Activated CD8-positive, alpha-beta memory T cell treated with anti-CD3 and anti-CD28 coated beads for 1 hour (primary cell): Measurements from ENCODE around the gene SORBS2.
"Not testable (repeated sequence)": the region's sequence is repeated elsewhere in the genome, so short reads cannot be mapped to it uniquely, and the experiment has no call there.

Experiments used
- DNase-seq, 2 donors: peaks; one replicate each; pipeline ENCODE4 v3.0.0-alpha.2; 2020; ENCODE audit warnings: low read depth in 1 of 2; ENCODE audit errors: extremely low read depth in 1 of 2

SORBS2 gene

DNA sequence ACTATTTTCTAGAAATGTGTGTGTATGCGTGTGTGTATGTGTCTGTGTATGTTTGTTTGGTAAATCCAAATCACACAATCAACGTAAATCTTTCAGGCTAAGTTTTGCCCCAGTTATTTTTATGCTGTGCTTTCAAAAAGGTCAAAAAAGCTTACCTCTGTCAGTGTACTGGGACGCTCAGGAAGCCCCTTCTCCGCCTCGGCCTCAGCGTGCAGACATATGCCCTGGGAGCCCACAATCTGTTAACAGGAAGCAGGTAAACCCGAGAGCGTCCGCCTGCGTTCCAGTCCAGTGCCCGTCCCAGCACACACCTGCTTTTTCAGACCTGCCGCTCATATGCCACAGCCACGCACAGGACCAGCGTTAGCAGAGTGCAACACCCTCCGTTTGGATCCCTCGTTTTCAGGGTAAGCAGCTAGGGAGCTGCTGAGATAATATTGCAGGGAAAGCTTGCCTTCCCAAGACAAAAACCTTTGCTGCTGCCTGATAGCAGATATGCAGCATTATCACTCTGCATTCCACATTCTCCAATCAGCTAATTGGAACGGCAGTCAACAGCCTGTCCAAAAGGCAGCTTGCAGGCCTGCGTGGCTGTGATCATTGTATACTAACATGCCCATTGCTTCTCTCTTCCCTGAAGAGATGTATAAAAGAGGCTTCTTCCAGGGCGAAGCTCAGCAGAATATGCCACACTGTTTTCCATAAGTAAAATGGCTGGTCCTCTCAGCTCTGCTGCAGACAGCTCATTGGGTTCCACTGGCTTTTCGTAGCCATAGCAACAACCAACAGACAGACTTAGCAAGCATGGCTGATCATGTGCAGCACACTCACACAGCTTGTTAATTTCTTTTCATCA, at the start of gene SORBS2:
Gene SORBS2, minus strand, starts transcription at position 686 of the 856 bp plus-strand sequence. CDS start 121,623 bp downstream, outside the sequence.
- DNase-seq: no peak

DNA sequence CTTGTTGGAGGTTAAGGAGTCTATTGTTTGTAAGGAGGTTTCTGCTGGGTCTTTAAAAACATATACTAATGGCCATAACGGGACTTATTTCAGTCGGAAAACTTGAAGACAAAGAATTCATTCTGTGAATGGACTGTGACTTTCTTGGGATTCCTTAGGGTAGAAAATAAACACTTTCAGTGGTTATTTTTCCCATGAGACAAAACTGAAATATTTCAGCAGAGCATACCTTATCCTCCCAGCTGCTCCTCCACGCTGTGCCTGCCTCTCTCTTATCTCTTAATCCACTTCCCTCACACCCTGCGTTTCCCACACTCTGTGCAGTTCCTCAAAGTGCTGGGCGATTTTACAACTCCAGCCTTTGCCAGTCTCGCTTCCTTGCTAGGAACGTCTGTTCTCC, 47.1 kb upstream of the SORBS2 start:
- no peak for DNase-seq

- not testable (repeated sequence) for DNase-seq
These were observed 45.6 kb upstream of the SORBS2 start for GRCh38 chr4:185857561-185857960.

DNA sequence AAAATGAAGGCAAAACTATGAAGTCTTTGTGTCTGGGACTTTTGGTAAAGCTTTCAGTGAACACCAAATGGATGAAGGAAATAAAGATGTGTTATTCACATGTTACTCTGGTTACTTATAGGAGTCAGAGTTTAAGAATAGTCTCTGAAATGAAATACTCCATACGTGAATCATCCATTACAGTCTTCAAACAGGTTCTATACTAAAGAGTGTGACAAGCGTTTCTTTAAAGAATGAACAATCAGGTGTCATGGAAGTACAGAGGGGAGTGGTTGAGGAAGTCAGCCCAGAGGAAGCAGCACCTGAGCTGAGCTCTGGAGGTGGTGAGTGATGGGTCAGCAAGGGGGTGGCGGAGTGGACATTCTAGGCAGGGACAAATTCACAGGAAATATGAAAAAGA, 41.8 kb upstream of the SORBS2 start:
- DNase-seq: no peak

DNA sequence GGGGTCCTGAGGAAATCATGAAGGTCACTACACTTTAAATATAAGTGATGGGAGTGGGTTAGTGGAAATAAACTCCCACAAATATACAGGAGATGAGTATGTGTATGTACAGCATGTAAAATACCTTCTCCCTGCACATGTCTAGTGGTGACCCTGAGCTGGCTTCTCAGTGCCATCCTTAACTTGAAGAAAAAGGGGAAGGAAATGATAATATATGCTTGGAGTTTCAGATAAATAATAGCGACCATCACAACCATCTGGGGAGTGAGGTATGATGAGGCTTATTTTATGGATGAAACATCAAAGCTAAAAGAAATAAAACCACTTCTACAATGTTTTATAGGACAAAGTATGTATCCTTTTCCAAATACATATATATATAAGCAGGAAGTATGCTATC, 41.0 kb upstream of the SORBS2 start:
- no peak for DNase-seq

DNA sequence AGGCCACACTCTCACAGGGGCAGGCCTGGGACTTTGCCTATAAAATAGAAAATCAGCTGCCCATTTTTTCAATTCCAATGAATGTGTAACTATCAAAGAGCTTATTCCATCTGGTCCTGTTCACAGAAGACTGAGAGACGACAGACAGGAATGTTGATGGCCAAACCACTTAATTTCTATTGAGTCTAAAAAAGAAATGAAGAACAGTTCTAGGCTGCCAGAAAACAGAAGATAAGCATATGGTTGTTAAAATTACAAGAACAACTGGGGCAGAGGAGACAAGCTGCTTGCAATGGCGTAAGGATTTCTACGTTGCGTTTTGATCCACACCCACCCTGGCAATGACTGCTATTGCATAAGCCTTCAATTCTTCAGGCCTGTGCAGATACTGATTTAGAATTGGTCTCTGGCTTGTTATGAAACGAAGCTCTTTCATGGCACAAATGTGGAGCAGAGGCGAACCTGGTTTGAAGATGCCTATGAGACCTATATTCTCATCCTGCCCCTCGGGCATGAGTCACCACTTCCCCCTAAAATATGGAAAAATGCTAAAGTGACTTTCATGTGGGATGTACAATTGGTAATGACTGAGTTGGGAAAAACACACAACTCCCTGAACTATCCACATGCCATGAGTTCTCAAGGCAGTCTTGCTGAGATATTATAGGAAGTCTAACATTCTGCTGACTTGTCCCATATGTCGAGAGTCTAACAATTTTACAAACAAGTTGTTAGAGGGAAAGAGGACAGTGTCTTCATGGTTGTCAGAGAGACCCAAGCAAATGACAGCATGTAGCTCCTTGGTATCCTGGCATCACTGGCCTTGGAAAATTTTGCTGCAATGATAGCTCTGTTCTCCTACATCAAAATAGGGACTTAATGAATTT, 37.9 kb upstream of the SORBS2 start:
- no peak for DNase-seq

DNA sequence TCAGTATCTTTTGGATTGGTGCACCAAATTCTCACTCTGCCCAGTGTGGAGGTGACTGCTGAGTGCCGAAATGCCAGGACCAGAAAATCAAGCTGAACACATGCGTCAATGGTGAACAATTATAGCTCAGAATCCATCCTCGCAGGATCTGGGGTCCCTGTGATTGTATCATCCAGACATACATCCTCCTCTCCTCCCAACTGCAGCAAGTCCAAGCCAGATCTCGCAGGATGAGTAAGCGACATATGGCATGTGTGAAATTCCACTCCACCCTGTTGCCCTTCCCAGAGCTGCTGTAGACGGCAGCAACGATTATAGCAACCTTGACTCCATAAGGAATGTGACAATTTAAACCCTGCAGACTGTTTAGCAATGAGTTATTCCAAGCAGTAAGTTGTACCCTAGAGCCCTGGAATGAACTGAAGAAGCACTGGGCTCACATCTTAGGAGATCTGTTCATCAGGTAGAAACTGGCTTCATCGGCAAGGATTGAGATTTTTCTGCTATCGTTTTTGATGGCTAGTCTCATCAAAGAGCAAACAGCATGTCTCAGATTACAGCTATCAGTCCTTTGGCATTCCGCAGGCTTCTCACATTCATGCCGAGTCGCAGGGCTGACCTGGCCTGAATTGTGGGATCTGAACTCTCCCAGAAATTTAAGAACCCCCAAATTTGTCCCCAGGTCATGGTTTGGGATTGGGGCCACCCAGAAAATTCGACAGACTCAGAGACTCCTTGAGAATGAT, 35.5 kb upstream of the SORBS2 start:
- no peak for DNase-seq

DNA sequence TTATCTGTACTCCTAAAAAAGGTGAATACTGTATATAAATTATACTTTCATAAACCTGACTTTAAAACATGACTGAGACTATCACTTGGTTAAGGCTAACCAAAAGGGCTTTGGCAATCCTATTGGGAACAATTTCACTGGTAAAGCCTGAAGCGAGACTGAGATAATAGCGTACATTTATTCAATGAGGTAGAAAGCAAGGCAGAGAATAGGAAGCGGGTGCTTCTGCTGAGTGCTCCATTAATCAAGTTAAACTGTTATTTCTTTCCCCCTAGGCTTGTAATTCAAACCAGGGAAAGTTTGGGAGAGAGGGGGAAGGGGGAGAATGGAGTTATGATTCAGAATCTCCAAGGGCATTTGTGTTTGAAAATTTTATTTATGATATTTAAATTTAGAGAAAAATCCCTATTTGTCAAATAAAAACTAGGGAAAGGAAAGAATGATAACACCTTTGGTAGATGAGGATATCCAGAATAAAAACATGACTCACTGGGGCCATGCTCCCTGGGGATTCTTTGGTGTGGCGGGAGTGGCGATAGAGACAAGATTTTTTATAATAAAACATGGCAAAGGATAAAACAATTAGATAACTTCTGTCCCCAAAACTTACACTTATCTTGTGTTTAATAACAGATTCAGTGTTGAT, 34.6 kb upstream of the SORBS2 start:
- DNase-seq: no peak

- DNase-seq: no peak
These were observed 34.0 kb upstream of the SORBS2 start for GRCh38 chr4:185845966-185846365.

- DNase-seq: no peak
These were observed 29.5 kb upstream of the SORBS2 start for GRCh38 chr4:185841451-185841850.

DNA sequence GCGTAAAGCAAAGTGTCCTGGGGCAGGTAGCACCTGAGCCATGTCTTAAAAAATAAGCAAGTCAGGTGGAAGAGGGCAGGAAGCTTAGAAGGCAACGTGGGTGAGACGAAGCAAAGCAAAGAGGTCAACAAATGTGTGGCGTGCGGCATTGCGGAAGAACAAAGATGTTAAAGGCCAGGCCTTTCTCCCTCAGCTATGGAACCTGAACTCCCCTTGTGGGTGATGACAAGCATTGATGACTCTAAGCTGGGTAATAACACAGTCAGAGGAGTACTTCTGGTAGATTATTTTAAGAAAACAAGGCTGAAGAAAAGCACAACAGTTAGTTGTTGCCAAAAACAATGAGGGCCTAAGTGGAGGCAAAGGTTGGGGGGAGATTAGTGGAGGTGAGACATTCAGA, 29.0 kb upstream of the SORBS2 start:
- DNase-seq: no peak

GRCh38 chr4:185840201-185840600, 28.2 kb upstream of the SORBS2 start:
- DNase-seq: no peak

GRCh38 chr4:185839770-185840169, 27.8 kb upstream of the SORBS2 start:
- no peak for DNase-seq

- DNase-seq: no peak
These were observed 27.3 kb upstream of the SORBS2 start for GRCh38 chr4:185839194-185839712.

- no peak for DNase-seq
These were observed 26.7 kb upstream of the SORBS2 start for GRCh38 chr4:185838514-185839193.

GRCh38 chr4:185838104-185838452, 26.1 kb upstream of the SORBS2 start:
- DNase-seq: no peak

DNA sequence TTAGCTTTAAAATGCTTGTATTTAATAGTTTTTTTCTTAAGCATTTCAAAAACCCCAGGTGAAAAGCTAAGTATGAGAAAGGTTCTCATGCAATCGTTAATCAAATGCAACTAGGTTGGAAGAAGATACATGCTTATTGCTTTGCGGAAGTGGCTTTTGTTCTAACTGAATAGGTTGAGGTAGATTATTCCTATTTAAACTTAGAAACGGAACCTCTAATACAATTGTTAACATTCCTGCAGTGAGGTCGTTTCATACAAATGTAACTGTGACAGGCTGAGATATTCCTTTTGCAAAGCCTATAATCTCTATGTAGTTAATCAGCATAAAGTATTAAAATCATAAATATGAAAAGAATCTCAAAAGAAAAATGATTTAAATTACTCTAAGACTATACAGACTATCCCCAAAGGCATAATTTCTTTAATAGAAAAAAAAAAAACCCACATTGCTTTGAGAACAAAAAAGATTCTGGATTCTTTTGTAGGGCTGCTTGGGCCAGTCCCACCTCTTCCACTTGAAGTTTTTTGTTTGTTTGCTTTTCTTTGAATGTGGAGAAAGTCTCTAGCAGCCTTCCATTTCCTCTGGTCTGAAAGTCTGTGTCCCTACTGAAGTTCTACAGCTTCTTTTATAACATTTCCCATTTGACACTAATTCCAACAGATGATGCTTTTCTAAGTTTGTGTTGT, 25.6 kb upstream of the SORBS2 start:
- no peak for DNase-seq

- no peak for DNase-seq
These were observed 24.5 kb upstream of the SORBS2 start for GRCh38 chr4:185836241-185837084.
